B cell (primary cell): ENCODE measurements around the gene GRM3. TPM values are rescaled to one million over a fixed set of nuclear protein-coding genes. Genes with fewer than 3 reads are reported as not detected.

Experiments used
- ATAC-seq: fragments of 200-7000 bp; cut with Tn5 transposase; one replicate; pipeline ENCODE4 v1.10.0; 2021; ENCODE audit warnings: low read depth, mild to moderate bottlenecking, moderate number of reproducible peaks, moderate library complexity
- CTCF ChIA-PET: fragments of 350-600 bp; sonication (Branson Sonifier 250); formaldehyde crosslinking; loops from one replicate; lab custom pipeline; 2021; ENCODE audit warnings: antibody characterized with exemption, inconsistent platforms; lab: Charles Lee
- POLR2A ChIA-PET: fragments of 350-600 bp; sonication (Branson Sonifier 250); formaldehyde crosslinking; loops from one replicate; lab custom pipeline; 2021; ENCODE audit warnings: antibody characterized with exemption; lab: Charles Lee
- DNase-seq: peaks from one replicate; pipeline ENCODE4 v3.0.0; 2013
- H2AFZ ChIP-seq: 2 replicates; pipeline ENCODE4 v1.6.1; 2012; ENCODE audit warnings: mild to moderate bottlenecking, low read depth, low read length; ENCODE audit not compliant: insufficient read depth, poor library complexity, severe bottlenecking
- H3K27ac ChIP-seq, 2 donors: 1 replicate in 1 of 2; 2 replicates in 1 of 2; pipeline ENCODE4 v1.5.1; 2012 to 2013; ENCODE audit warnings: low read length in 2 of 2, mild to moderate bottlenecking in 2 of 2, moderate library complexity in 1 of 2
- H3K27me3 ChIP-seq, 4 experiments: fragments of 200-600 bp in 1 of 4; sonication (generic) in 1 of 4; replicated peaks in 1 of 4; 1 replicate in 2 of 4; 2 replicates in 2 of 4; pipeline versions ENCODE4 v1.6.1 to v1.7.0; 2013 to 2016; ENCODE audit warnings: low read length in 3 of 4, mild to moderate bottlenecking in 2 of 4, mixed read lengths in 1 of 4, moderate library complexity in 1 of 4; ENCODE audit not compliant: insufficient read depth in 4 of 4, control insufficient read depth in 3 of 4; ENCODE audit errors: control extremely low read depth in 1 of 4
- H3K36me3 ChIP-seq, 2 experiments: replicated peaks in 1 of 2; 1 replicate in 1 of 2; 2 replicates in 1 of 2; pipeline versions ENCODE4 v1.6.1 to v1.7.1; 2013; ENCODE audit warnings: low read length in 1 of 2; ENCODE audit not compliant: insufficient read depth in 2 of 2, control insufficient read depth in 1 of 2; ENCODE audit errors: control extremely low read depth in 1 of 2, extremely low read depth in 1 of 2
- H3K4me1 ChIP-seq, 2 donors: fragments of 200-600 bp in 1 of 2; sonication (generic) in 1 of 2; 1 replicate in 1 of 2; 2 replicates in 1 of 2; pipeline versions ENCODE4 v1.5.1 to v1.6.1; 2013 to 2017; ENCODE audit warnings: low read length in 2 of 2; ENCODE audit not compliant: control insufficient read depth in 2 of 2, insufficient read depth in 2 of 2
- H3K4me2 ChIP-seq: replicated peaks from 2 replicates; pipeline ENCODE3; 2012; ENCODE audit warnings: mild to moderate bottlenecking, low read depth, low read length; ENCODE audit not compliant: poor library complexity, severe bottlenecking
- H3K4me3 ChIP-seq, 5 experiments: fragments of 200-600 bp in 1 of 5; sonication (generic) in 1 of 5; 1 replicate in 3 of 5; 2 replicates in 2 of 5; pipeline versions ENCODE4 v1.5.1 to v1.7.0; 2011 to 2016; ENCODE audit warnings: low read length in 4 of 5, mild to moderate bottlenecking in 4 of 5, low read depth in 2 of 5, control low read depth in 1 of 5, moderate library complexity in 1 of 5; ENCODE audit not compliant: insufficient read depth in 1 of 5; ENCODE audit errors: control extremely low read depth in 1 of 5, extremely low read depth in 1 of 5
- H3K79me2 ChIP-seq: fragments of 200-600 bp; sonication (generic); one replicate; pipeline ENCODE4 v1.6.0; 2016; ENCODE audit warnings: low read length; ENCODE audit not compliant: control insufficient read depth, insufficient read depth
- H3K9ac ChIP-seq: fragments of 200-600 bp; sonication (generic); 2 replicates; pipeline ENCODE4 v1.6.1; 2017; ENCODE audit warnings: mild to moderate bottlenecking, low read length, moderate library complexity
- H3K9me3 ChIP-seq, 3 donors: one replicate each; pipeline versions ENCODE4 v1.6.1 to v1.7.1; 2013; ENCODE audit warnings: low read length in 2 of 3; ENCODE audit not compliant: control insufficient read depth in 2 of 3, insufficient read depth in 1 of 3; ENCODE audit errors: control extremely low read depth in 1 of 3
- H4K20me1 ChIP-seq: 2 replicates; pipeline ENCODE4 v1.6.0; 2012; ENCODE audit warnings: mild to moderate bottlenecking, low read length; ENCODE audit not compliant: insufficient read depth, control insufficient read depth, poor library complexity, severe bottlenecking
- H3K27ac Mint-ChIP-seq: one replicate; pipeline ENCODE4 v1.8.0; 2021; ENCODE audit warnings: mixed read lengths
- H3K27me3 Mint-ChIP-seq: one replicate; pipeline ENCODE4 v1.8.0; 2021; ENCODE audit warnings: mixed read lengths
- H3K4me1 Mint-ChIP-seq: one replicate; pipeline ENCODE4 v1.8.0; 2021; ENCODE audit warnings: mixed read lengths
- H3K4me3 Mint-ChIP-seq: one replicate; pipeline ENCODE4 v1.8.0; 2021; ENCODE audit warnings: mixed read lengths
- H3K9me3 Mint-ChIP-seq: one replicate; pipeline ENCODE4 v1.8.0; 2022; ENCODE audit warnings: mixed read lengths; ENCODE audit not compliant: insufficient read depth
- CTCF ChIP-seq: fragments of 200-600 bp; IDR thresholded peaks from one replicate; pipeline ENCODE4 v1.8.0; 2022; ENCODE audit warnings: antibody characterized with exemption, mild to moderate bottlenecking
- EZH2 ChIP-seq: IDR thresholded peaks from 2 replicates; pipeline ENCODE4 v1.6.1; 2012; ENCODE audit warnings: borderline replicate concordance, low read depth, mild to moderate bottlenecking, moderate library complexity, low read length; ENCODE audit not compliant: insufficient read depth, poor library complexity, severe bottlenecking
- WGBS: methylation state at CpG from one replicate; pipeline ENCODE4 v1.1.5; 2013; ENCODE audit warnings: missing lambda C conversion rate; ENCODE audit not compliant: insufficient coverage; 5-methylcytosine and 5-hydroxymethylcytosine counted together
- intact Hi-C: fragments of 100-400 bp; cut with micrococcal nuclease; formaldehyde crosslinking; loops from one replicate; pipeline ENCODE4 v1.10.0; 2022
- polyA plus RNA-seq: library from polyadenylated mRNA; depleted of rRNA; stranded (reverse); fragments of >200 nt; gene quantifications from 2 replicates; pipeline ENCODE4 v1.2.3, GENCODE V29; 2012
- total RNA-seq, 2 donors: library from RNA; stranded (reverse); fragments of 120-200 nt in 1 of 2; gene quantifications; 1 replicate in 1 of 2; 2 replicates in 1 of 2; pipeline versions ENCODE4 v1.2.3 to v1.2.4, GENCODE V29; 2013 to 2022

The GRM3 gene
- total and polyA plus RNA-seq, 2 donors (not counting 1 experiment from before 2014, with no cell fraction given): not detected

- H3K9ac ChIP-seq: no peak overlapping the region
- ChIA-PET POLR2A (no interaction called here), CTCF (no interaction called here)
- H3K36me3 ChIP-seq: no peaks in the 10 kb centered on the region
- no peaks in the 10 kb centered on the region for H4K20me1 ChIP-seq
- no peaks in the 10 kb centered on the region for H3K4me1 Mint-ChIP-seq
- 96% methylated on average over 3 of the region's 3 CpGs for WGBS
- H3K79me2 ChIP-seq: no peaks in the 10 kb centered on the region
- no peak for TF ChIP-seq EZH2
- TF ChIP-seq CTCF: no peak
- H3K9me3 ChIP-seq: no peaks in the 10 kb centered on the region
- H3K9me3 Mint-ChIP-seq: no peaks in the 10 kb centered on the region
- H3K27ac Mint-ChIP-seq: no peak overlapping the region
- H3K4me1 ChIP-seq: no peaks in the 10 kb centered on the region
- no peak overlapping the region for H3K27ac ChIP-seq
- no peak overlapping the region for H3K4me3 Mint-ChIP-seq
- peaks cover 6% of the 10 kb centered on the region for H3K27me3 Mint-ChIP-seq
- no peak overlapping the region for H2AFZ ChIP-seq
- H3K4me3 ChIP-seq: no peak overlapping the region
- no peaks in the 10 kb centered on the region for H3K27me3 ChIP-seq
- no peak for ATAC-seq
- DNase-seq: no peak
- intact Hi-C loops: no loop called here
- H3K4me2 ChIP-seq: no peak overlapping the region
Measured at GRCh38 chr7:86844608-86845007, 200.9 kb downstream of the GRM3 start.

GRCh38 chr7:86846494-86847190, 202.9 kb downstream of the GRM3 start:
- no peak for ATAC-seq
- intact Hi-C loops: no loop called here

More at GRCh38 chr7:86846494-86847190, 202.9 kb downstream of the GRM3 start:
- Histone ChIP-seq H3K9me3 (no peaks in the 10 kb centered on the region), H2AFZ (no peak overlapping the region), H3K4me3 (no peak overlapping the region), H3K4me1 (no peaks in the 10 kb centered on the region), H3K9ac (no peak overlapping the region), H3K27me3 (no peaks in the 10 kb centered on the region), H4K20me1 (no peaks in the 10 kb centered on the region), H3K36me3 (no peaks in the 10 kb centered on the region), H3K79me2 (no peaks in the 10 kb centered on the region), H3K4me2 (no peak overlapping the region), H3K27ac (no peak overlapping the region)
- Mint-ChIP-seq H3K27me3 (peaks cover 6% of the 10 kb centered on the region), H3K9me3 (no peaks in the 10 kb centered on the region), H3K4me3 (no peak overlapping the region), H3K4me1 (no peaks in the 10 kb centered on the region), H3K27ac (no peak overlapping the region)
- POLR2A ChIA-PET: no interaction called here
- 8% methylated on average over 2 of the region's 3 CpGs for WGBS
- TF ChIP-seq EZH2: no peak
- TF ChIP-seq CTCF: no peak
- CTCF ChIA-PET: no interaction called here
- DNase-seq: no peak
